ENCODE measurements around the gene RFLNA.

Gene RFLNA

GRCh38 chr12:124294780-124295341, at the start of gene RFLNA:
Gene RFLNA, plus strand, starts transcription at chr12:124295093. Its CDS starts 337 bp downstream, at chr12:124295430.
- no peak for DNase-seq (ENCODE audit: extremely low read depth in 1 of 2, low read depth in 1 of 2)

DNA sequence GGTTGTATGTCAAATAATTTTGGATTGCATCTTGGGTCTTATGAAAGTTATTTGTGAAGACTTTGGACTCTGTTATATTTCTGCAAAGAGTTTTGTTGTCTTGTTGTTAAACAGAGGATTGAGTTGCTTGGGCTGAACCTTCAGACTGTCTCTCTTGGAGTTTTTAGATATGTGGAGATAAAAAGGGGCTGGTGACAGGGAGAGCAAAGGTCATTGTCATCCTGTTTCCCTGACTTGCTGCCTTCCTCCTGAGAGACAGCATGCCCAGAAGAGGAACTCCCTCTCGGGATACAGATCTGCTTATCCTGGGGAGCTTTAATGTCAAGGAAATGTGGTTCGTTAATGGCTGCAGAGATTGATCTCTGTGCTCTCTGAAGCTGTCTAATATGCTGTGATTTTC, 47.6 kb upstream of the RFLNA start:
- DNase-seq (ENCODE audit: extremely low read depth in 1 of 2, low read depth in 1 of 2), result no peak

GRCh38 chr12:124248941-124249825, 45.7 kb upstream of the RFLNA start:
- DNase-seq (ENCODE audit: extremely low read depth in 1 of 2, low read depth in 1 of 2), result no peak

- DNase-seq (ENCODE audit: extremely low read depth in 1 of 2, low read depth in 1 of 2), result no peak
Observed at GRCh38 chr12:124251186-124251585, 43.7 kb upstream of the RFLNA start.

DNA sequence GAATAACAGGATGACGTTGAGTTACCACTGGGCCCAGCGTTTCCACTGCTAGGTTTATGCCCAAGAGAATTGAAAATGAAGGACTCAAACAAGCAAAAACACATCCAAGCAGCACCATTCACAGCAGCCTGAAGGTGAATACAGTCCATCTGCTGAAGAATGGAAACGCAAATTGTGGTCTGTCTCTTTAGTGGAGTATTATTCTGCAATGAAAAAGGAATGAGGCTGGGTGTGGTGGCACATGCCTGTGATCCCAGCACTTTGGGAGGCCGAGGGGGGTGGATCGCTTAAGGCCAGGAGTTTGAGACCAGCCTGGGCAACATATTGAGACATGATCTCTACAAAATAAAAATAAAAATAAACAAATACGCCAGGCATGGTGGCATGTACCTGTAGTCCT, 41.9 kb upstream of the RFLNA start:
- no peak for DNase-seq (ENCODE audit: extremely low read depth in 1 of 2, low read depth in 1 of 2)

- DNase-seq (ENCODE audit: extremely low read depth in 1 of 2, low read depth in 1 of 2), result no peak
Observed at GRCh38 chr12:124254126-124254525, 40.8 kb upstream of the RFLNA start.

GRCh38 chr12:124259154-124260066, 35.5 kb upstream of the RFLNA start:
- no peak for DNase-seq (ENCODE audit: extremely low read depth in 1 of 2, low read depth in 1 of 2)

DNA sequence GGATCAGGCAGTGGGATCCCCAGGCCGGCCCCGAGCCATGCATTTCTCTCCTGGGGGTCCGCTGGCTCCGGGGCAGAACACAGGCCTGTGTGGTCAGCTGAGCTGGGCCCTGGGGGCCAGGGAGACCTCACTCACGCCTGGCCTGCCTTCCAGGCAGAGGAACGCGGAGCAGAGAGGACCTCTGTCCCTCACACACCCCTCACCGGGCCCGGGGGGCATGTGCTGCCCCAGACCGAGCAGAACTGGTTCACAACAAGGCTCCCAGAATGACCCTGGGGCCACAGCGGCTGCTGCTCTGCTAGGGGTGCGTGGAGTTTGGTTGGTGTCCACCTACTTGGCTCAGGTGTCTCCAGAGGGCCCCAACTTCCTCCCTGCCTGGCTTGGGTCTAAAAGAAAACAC, 33.0 kb upstream of the RFLNA start:
- no peak for DNase-seq (ENCODE audit: extremely low read depth in 1 of 2, low read depth in 1 of 2)

DNA sequence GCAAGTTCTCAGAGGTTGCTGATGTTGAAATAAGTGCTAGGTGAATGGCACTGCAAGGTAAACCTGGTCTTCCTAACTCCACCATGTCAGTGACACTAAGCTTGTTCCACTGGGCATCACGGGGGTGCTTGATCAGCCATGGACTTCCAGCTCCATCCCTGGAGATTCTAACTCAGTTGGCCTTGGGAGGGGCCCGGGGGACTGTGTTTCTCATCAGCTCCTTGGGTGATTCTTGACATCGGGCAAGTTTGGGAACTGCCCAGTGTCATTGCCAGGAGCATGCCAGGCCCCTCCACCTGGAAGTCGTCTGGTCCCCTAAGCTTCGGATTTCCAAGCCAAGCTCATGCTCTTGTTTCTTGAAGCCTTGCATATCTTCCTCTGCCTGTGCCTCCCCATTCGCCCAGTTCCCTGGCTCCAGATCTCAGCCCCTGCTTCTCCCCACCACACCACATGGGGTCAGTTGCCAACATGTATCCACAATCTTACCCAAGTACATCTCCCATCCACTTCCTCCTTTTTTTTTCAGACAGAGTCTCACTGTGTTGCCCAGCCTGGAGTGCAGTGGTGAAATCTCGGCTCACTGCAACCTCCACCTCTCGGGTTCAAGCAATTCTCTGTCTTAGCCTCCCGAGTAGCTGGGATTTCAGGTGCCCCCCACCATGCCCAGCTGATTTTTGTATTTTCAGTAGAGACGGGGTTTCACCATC, 30.7 kb upstream of the RFLNA start:
- no peak for DNase-seq (ENCODE audit: extremely low read depth in 1 of 2, low read depth in 1 of 2)

DNA sequence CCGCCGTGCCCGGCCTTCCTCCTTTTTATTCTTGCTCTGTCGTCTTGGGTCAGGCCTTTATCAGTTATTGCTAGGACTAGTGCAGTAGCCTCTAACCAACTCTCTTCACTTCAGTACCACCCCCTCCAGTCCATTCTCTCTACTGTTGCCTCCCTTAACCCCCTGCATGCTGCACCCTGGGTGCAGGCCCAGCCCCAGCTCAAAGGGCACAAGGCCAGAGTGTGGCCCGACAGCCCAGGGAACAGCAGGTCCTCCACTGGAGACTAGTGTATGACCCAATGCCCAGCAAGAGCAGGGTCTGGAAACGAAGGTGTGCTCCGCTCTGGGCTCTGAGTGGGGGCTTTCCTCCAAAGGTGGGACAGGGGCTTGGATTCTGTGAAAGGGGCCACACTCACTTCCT, 30.0 kb upstream of the RFLNA start:
- DNase-seq (ENCODE audit: extremely low read depth in 1 of 2, low read depth in 1 of 2), result no peak

DNA sequence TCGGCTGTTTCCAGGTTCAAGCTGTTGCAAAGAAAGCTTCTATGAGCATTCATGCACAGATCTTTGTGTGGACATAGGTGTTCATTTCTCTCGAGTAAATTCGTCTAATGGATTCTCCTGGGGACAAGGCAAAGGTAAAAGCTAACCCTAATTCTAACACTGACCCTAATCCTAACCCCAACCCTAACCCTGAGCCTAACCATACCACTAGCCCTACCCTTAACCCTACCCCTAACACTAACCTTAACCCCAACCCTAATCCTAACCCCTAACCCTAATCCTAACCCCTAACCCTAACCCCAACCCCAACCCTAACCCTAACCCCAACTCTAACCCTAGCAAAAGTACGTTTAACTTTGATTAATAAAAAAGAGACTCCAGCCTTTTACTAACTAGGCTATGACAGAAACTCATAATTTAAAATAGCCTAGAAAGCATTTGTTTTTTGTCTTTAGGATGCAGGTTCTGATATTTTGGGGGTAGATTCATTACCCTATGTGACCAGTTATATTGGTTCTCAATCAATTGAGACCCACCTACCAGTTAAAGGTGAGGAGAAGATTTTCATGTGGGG, 27.6 kb upstream of the RFLNA start:
- no peak for DNase-seq (ENCODE audit: extremely low read depth in 1 of 2, low read depth in 1 of 2)

- DNase-seq (ENCODE audit: extremely low read depth in 1 of 2, low read depth in 1 of 2), result no peak
Observed at GRCh38 chr12:124270671-124271070, 24.2 kb upstream of the RFLNA start.

- no peak for DNase-seq (ENCODE audit: extremely low read depth in 1 of 2, low read depth in 1 of 2)
Observed at GRCh38 chr12:124273630-124274029, 21.3 kb upstream of the RFLNA start.

DNA sequence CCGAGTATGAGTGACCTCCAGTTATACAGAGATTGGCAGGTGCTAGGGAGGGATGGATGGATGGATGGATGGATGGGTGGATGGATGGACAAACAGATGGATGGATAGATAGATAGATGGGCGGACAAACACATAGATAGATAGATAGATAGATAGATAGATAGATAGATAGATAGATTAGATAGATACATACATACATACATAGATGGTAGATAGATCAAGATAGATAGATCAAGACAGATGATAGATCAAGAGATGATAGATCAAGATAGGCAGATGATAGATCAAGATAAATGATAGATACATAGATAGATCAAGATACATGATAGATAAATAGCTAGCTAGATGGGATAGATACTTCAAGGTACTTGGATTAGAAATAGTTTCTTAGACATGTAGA, 18.6 kb upstream of the RFLNA start:
- no peak for DNase-seq (ENCODE audit: extremely low read depth in 1 of 2, low read depth in 1 of 2)

DNA sequence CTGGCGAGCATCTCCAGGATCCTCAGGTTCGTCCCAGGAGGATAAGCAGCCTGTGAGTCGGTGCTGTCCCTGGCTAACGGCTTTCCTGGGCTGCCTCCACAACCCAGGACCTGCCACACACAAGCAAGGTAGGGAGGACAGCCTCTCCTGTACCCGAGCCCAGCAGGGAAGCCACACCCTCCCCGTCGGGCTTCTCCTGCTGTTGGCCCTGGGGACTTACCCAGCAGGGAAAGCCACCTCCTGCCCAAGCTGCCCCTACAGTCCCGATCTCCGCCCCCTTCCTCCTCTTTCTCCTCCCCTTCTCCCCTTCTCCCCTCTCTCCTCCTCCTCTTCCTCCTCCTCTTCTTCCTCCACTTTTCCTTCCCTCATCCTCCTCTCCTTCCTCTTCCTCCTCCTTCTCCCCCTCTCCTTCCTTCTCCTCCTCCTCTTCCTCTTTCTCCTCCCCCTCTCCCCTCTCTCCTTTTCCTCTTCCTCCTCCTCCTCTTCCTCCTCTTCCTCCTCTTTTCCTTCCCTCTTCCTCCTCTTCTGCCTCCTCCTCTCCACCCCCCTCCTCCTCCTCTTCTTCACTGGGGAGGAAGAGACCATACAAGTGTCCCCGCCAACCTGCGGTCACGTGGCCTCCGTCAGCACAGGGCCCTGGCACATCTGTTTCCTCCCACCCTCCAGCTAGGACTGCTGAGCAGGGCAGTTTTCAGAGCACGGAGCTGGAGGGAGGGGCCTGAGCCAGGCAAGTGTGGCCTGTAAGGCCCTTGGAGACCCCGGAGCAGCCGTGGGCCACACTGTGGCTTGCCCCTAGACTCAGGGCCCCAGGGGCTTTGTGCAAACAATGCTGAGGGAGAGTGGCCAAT, 17.3 kb upstream of the RFLNA start:
- no peak for DNase-seq (ENCODE audit: extremely low read depth in 1 of 2, low read depth in 1 of 2)

GRCh38 chr12:124278389-124279101, 16.3 kb upstream of the RFLNA start:
- DNase-seq (ENCODE audit: extremely low read depth in 1 of 2, low read depth in 1 of 2), result no peak

DNA sequence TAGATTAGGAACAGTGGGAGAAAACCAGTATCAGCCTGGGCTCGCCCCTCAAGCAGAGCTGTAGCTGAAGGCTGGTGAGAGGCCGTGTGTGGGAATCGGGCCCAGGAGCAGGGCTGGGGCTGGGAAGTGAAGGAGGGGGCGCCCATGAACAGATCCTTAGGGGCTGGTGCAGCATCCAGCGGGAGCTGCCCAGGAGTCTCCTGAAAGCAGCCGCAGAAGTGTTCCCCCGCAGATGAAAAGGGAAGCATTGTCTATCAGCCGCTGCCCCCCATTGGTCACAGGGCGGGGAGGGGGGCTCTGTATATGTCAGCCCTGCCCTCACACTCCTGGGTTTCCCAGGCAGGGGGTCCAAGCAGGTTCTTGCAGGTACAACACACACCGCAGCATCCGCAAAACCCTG, 15.6 kb upstream of the RFLNA start:
- no peak for DNase-seq (ENCODE audit: extremely low read depth in 1 of 2, low read depth in 1 of 2)

DNA sequence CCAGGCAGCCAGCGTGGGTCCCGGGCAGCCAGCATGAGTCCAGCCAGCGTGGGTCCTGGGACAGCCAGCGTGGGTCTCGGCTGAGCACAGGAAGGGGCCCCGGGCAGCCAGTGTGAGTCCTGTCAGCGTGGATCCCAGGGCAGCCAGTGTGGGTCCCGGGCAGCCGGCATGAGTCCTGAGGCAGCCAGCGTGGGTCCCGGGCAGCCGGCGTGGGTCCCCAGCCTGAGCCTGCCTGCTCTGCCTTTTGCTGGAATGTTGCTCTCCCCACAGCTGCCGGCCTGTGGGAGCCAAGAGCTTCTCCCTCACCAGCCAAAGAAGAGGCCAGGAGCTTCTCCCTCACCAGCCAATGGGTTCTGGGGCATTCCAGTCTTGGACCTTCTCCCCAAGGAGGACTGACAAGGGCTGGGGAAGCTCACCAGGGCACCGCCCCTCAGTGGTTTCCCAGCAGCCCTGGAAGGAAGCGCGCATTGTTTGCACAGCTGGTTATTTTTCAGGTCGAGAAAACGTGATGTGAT, 15.0 kb upstream of the RFLNA start:
- no peak for DNase-seq (ENCODE audit: extremely low read depth in 1 of 2, low read depth in 1 of 2)

DNA sequence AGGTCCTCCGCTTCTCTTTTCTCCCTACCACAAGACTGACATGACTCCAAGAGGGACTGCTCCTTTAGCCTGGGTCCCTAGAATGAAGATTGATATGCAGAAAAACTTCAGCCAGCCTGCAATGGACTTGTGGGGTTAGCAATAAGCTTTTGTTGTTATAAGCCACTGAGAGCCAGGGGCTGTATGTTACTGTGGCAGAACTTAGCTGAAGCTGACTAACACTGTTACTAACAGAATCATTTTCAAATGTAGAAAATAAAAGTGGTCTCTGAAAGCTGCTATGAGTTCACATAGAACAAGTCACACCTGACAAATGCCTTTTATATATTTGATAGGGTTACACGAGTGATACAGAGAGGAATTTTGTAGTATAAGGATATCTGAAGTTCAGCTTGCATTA, 13.6 kb upstream of the RFLNA start:
- no peak for DNase-seq (ENCODE audit: extremely low read depth in 1 of 2, low read depth in 1 of 2)

Data from activated CD8-positive, alpha-beta memory T cell treated with anti-CD3 and anti-CD28 coated beads for 1 hour (primary cell).